Fibroblast of lung (primary cell): ENCODE measurements around the gene MRPS25. TPM values are rescaled to one million over a fixed set of nuclear protein-coding genes. Genes with fewer than 3 reads are reported as not detected.

Experiments used
- DNase-seq, 2 donors: peaks; one replicate each; pipeline versions ENCODE4 v3.0.0 to v3.0.0-alpha.2; 2010; ENCODE audit warnings: low read depth in 2 of 2
- H2AFZ ChIP-seq: 2 replicates; pipeline ENCODE4 v1.5.1; 2012; ENCODE audit warnings: low read length, control low read depth, inconsistent platforms
- H3K27ac ChIP-seq: 2 replicates; pipeline ENCODE4 v1.5.1; 2011; ENCODE audit warnings: low read length, control low read depth; ENCODE audit not compliant: insufficient read depth
- H3K27me3 ChIP-seq: 2 replicates; pipeline ENCODE4 v1.5.1; 2011; ENCODE audit warnings: mild to moderate bottlenecking, low read length; ENCODE audit not compliant: control insufficient read depth, insufficient read depth
- H3K36me3 ChIP-seq: 2 replicates; pipeline ENCODE4 v1.5.1; 2011; ENCODE audit warnings: low read length; ENCODE audit not compliant: control insufficient read depth, insufficient read depth
- H3K4me1 ChIP-seq: 2 replicates; pipeline ENCODE4 v1.5.1; 2011; ENCODE audit warnings: low read length; ENCODE audit not compliant: control insufficient read depth, insufficient read depth; ENCODE audit errors: extremely low read depth
- H3K4me2 ChIP-seq: 2 replicates; pipeline ENCODE4 v1.5.1; 2011; ENCODE audit warnings: low read length, control low read depth; ENCODE audit not compliant: insufficient read depth; ENCODE audit errors: extremely low read depth
- H3K4me3 ChIP-seq, 4 experiments: fragments of 200-600 bp in 1 of 4; sonication (generic) in 1 of 4; replicated peaks in 1 of 4; 2 replicates each; pipeline ENCODE4 v1.5.1; 2011 to 2016; ENCODE audit warnings: low read length in 4 of 4, low read depth in 3 of 4, mild to moderate bottlenecking in 3 of 4, control low read depth in 2 of 4, inconsistent platforms in 1 of 4, mixed read lengths in 1 of 4; ENCODE audit not compliant: insufficient read depth in 1 of 4; ENCODE audit errors: control extremely low read depth in 1 of 4
- H3K79me2 ChIP-seq: 2 replicates; pipeline ENCODE4 v1.5.1; 2012; ENCODE audit warnings: mild to moderate bottlenecking, low read length, inconsistent platforms; ENCODE audit not compliant: control insufficient read depth, insufficient read depth
- H3K9ac ChIP-seq: 2 replicates; pipeline ENCODE4 v1.5.1; 2011; ENCODE audit warnings: mild to moderate bottlenecking, low read length, control low read depth; ENCODE audit not compliant: insufficient read depth
- H3K9me3 ChIP-seq: 2 replicates; pipeline ENCODE4 v1.5.1; 2012; ENCODE audit warnings: low read depth, low read length; ENCODE audit not compliant: control insufficient read depth, insufficient read depth
- H4K20me1 ChIP-seq: 2 replicates; pipeline ENCODE4 v1.5.1; 2011; ENCODE audit warnings: low read length; ENCODE audit not compliant: control insufficient read depth, insufficient read depth; ENCODE audit errors: extremely low read depth
- CTCF ChIP-seq, 2 donors: IDR thresholded peaks in 1 of 2; conservative IDR thresholded peaks in 1 of 2; 1 replicate in 1 of 2; 2 replicates in 1 of 2; pipeline ENCODE4 v1.5.1; 2011 to 2012; ENCODE audit warnings: low read length in 2 of 2, control low read depth in 1 of 2, inconsistent platforms in 1 of 2, low read depth in 1 of 2, mild to moderate bottlenecking in 1 of 2
- EZH2 ChIP-seq: IDR thresholded peaks from 2 replicates; pipeline ENCODE4 v1.5.1; 2012; ENCODE audit warnings: low read length, control low read depth, mild to moderate bottlenecking; ENCODE audit errors: missing control alignments
- polyA plus RNA-seq, 2 donors: library from polyadenylated mRNA; depleted of rRNA in 1 of 2; stranded (reverse) in 1 of 2; unstranded in 1 of 2; fragments of >200 nt; gene quantifications; 2 replicates each; pipeline ENCODE4 v1.2.1, GENCODE V29; 2011 to 2012; ENCODE audit warnings: missing spikeins in 1 of 2
- total RNA-seq: library from RNA; depleted of rRNA; stranded (reverse); fragments of >200 nt; gene quantifications from 2 replicates; pipeline ENCODE4 v1.2.1, GENCODE V29; 2014

The MRPS25 gene
- total and polyA plus RNA-seq, 2 donors (not counting 1 experiment from before 2014, with no cell fraction given), result 16.5 to 17.4 TPM

- Histone ChIP-seq H3K9me3 (no peaks in the 10 kb centered on the region), H3K27ac (no peak overlapping the region), H2AFZ (no peak overlapping the region), H3K4me3 (no peak overlapping the region), H3K4me2 (no peak overlapping the region), H3K79me2 (peaks cover 12% of the 10 kb centered on the region), H4K20me1 (no peaks in the 10 kb centered on the region), H3K9ac (no peak overlapping the region), H3K36me3 (peaks cover 10% of the 10 kb centered on the region), H3K4me1 (no peaks in the 10 kb centered on the region), H3K27me3 (no peaks in the 10 kb centered on the region)
- no peak for DNase-seq
- no peak for TF ChIP-seq EZH2
- no peak for TF ChIP-seq CTCF (conservative IDR thresholded peaks at IDR 0.05 in 1 of 2, IDR thresholded peaks at IDR 0.05 in 1 of 2; ENCODE audit: low read depth in 1 of 2, low read length in 2 of 2)
Observed at GRCh38 chr3:15092686-15093085, 27.6 kb upstream of the MRPS25 start.

GRCh38 chr3:15091575-15091974 is 26.5 kb upstream of the MRPS25 start:
- H3K4me2 ChIP-seq, result no peak overlapping the region
- H3K4me3 ChIP-seq, result no peak overlapping the region
- H3K79me2 ChIP-seq, result peaks cover 4% of the 10 kb centered on the region
- no peak overlapping the region for H2AFZ ChIP-seq
- no peak overlapping the region for H3K27ac ChIP-seq
- H3K4me1 ChIP-seq, result no peaks in the 10 kb centered on the region
- no peak for DNase-seq
- H3K9ac ChIP-seq, result no peak overlapping the region
- no peaks in the 10 kb centered on the region for H3K27me3 ChIP-seq
- TF ChIP-seq EZH2 (no peak), CTCF (conservative IDR thresholded peaks at IDR 0.05 in 1 of 2, IDR thresholded peaks at IDR 0.05 in 1 of 2; ENCODE audit: low read depth in 1 of 2, low read length in 2 of 2) (no peak)
- peaks cover 10% of the 10 kb centered on the region for H3K36me3 ChIP-seq
- no peaks in the 10 kb centered on the region for H4K20me1 ChIP-seq
- H3K9me3 ChIP-seq, result no peaks in the 10 kb centered on the region

GRCh38 chr3:15089201-15089600 is 24.1 kb upstream of the MRPS25 start:
- H3K27me3 ChIP-seq, result no peaks in the 10 kb centered on the region
- H3K36me3 ChIP-seq, result peaks cover 2% of the 10 kb centered on the region
- H3K27ac ChIP-seq, result no peak overlapping the region
- H3K4me2 ChIP-seq, result no peak overlapping the region
- H3K9ac ChIP-seq, result no peak overlapping the region
- H2AFZ ChIP-seq, result no peak overlapping the region
- H3K4me3 ChIP-seq, result no peak overlapping the region
- H3K4me1 ChIP-seq, result no peaks in the 10 kb centered on the region
- TF ChIP-seq EZH2 (no peak), CTCF (conservative IDR thresholded peaks at IDR 0.05 in 1 of 2, IDR thresholded peaks at IDR 0.05 in 1 of 2; ENCODE audit: low read depth in 1 of 2, low read length in 2 of 2) (no peak)
- no peaks in the 10 kb centered on the region for H3K9me3 ChIP-seq
- H4K20me1 ChIP-seq, result no peaks in the 10 kb centered on the region
- no peak for DNase-seq
- H3K79me2 ChIP-seq, result no peaks in the 10 kb centered on the region
